Loucy (cell line): ENCODE data around the gene ATF1.

ENCODE experiments used
- CTCF ChIP-seq: fragments of 200-600 bp; sonication (generic); conservative IDR thresholded peaks from 2 replicates; pipeline ENCODE4 v1.5.1; 2014; ENCODE audit warnings: mild to moderate bottlenecking, antibody characterized with exemption, low read length
- EZH2phosphoT487 ChIP-seq: fragments of 200-600 bp; IDR thresholded peaks from 2 replicates; pipeline ENCODE4 v1.6.1; 2018; ENCODE audit warnings: antibody characterized with exemption, mild to moderate bottlenecking, moderate library complexity, borderline replicate concordance

GRCh38 chr12:50739611-50740010 is 24.3 kb upstream of the ATF1 start:
- no peak for TF ChIP-seq CTCF
- TF ChIP-seq EZH2phosphoT487: no peak
